IPS DF 4.7 (cell line): ENCODE results near the gene TBC1D32.
"Not testable (repeated sequence)": the region's sequence is repeated elsewhere in the genome, so short reads cannot be mapped to it uniquely, and the experiment has no call there.

Experiments
- DNase-seq: peaks from one replicate; pipeline ENCODE4 v3.0.0-alpha.2; 2013; ENCODE audit warnings: low spot score; ENCODE audit errors: extremely low read depth

Gene TBC1D32

GRCh38 chr6:121135425-121135824, 198.9 kb downstream of the TBC1D32 start:
- no peak for DNase-seq

GRCh38 chr6:121134922-121135321, 199.4 kb downstream of the TBC1D32 start:
- DNase-seq: no peak

GRCh38 chr6:121124600-121124999, 209.7 kb downstream of the TBC1D32 start:
- DNase-seq: no peak

- no peak for DNase-seq
Measured at GRCh38 chr6:121112356-121112755, 221.9 kb downstream of the TBC1D32 start.

- DNase-seq: no peak
Measured at GRCh38 chr6:121110733-121111132, 223.5 kb downstream of the TBC1D32 start.

- no peak for DNase-seq
Measured at GRCh38 chr6:121106962-121107361, 227.3 kb downstream of the TBC1D32 start.

- peak; percentile 14 for DNase-seq
Measured at GRCh38 chr6:121105461-121105860, 228.8 kb downstream of the TBC1D32 start.

GRCh38 chr6:121093928-121094327, 240.4 kb downstream of the TBC1D32 start:
- DNase-seq: no peak

GRCh38 chr6:121090492-121090891, 243.8 kb downstream of the TBC1D32 start:
- DNase-seq: no peak

GRCh38 chr6:121086876-121087275, 247.4 kb downstream of the TBC1D32 start:
- no peak for DNase-seq

- no peak for DNase-seq
Measured at GRCh38 chr6:121076119-121076518, 258.2 kb downstream of the TBC1D32 start.

GRCh38 chr6:121068749-121069148, 265.5 kb downstream of the TBC1D32 start:
- DNase-seq: not testable (repeated sequence)

- DNase-seq: no peak
Measured at GRCh38 chr6:121067381-121067780, 266.9 kb downstream of the TBC1D32 start.

GRCh38 chr6:121064345-121064744, 269.9 kb downstream of the TBC1D32 start:
- DNase-seq: no peak

GRCh38 chr6:121055572-121056163, 278.6 kb downstream of the TBC1D32 start:
- DNase-seq: peak; percentile 33

GRCh38 chr6:121048593-121048992, 285.7 kb downstream of the TBC1D32 start:
- not testable (repeated sequence) for DNase-seq

- not testable (repeated sequence) for DNase-seq
Measured at GRCh38 chr6:121044905-121045304, 289.4 kb downstream of the TBC1D32 start.

GRCh38 chr6:121043706-121044105, 290.6 kb downstream of the TBC1D32 start:
- not testable (repeated sequence) for DNase-seq

- DNase-seq: not testable (repeated sequence)
Measured at GRCh38 chr6:121043211-121043610, 291.1 kb downstream of the TBC1D32 start.

- no peak for DNase-seq
Measured at GRCh38 chr6:121042766-121043165, 291.5 kb downstream of the TBC1D32 start.

- DNase-seq: no peak
Measured at GRCh38 chr6:121040831-121041230, 293.4 kb downstream of the TBC1D32 start.

GRCh38 chr6:121033091-121033490, 301.2 kb downstream of the TBC1D32 start:
- no peak for DNase-seq

GRCh38 chr6:121032268-121033006, 301.8 kb downstream of the TBC1D32 start:
- DNase-seq: no peak
